ENCODE data around the gene UNK.

DNA sequence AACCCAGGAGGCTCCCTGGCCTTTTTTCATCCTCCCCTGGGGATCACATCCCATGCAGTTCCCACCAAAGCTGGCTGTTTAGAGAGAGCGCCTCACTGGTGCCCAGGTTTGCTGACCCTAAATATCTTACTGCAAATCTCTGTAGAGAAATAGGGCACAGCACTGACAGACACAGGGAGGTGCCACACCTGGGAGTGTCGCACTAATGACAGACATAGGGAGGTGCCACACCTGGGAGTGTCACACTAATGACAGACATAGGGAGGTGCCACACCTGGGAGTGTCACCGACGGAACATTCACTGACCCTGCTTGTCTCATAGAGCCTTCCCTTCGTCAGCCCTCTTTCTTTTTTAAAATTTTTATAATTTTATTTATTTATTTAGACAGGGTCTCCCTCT, 25.6 kb downstream of the UNK start:
- TF ChIP-seq, protein P1, sequence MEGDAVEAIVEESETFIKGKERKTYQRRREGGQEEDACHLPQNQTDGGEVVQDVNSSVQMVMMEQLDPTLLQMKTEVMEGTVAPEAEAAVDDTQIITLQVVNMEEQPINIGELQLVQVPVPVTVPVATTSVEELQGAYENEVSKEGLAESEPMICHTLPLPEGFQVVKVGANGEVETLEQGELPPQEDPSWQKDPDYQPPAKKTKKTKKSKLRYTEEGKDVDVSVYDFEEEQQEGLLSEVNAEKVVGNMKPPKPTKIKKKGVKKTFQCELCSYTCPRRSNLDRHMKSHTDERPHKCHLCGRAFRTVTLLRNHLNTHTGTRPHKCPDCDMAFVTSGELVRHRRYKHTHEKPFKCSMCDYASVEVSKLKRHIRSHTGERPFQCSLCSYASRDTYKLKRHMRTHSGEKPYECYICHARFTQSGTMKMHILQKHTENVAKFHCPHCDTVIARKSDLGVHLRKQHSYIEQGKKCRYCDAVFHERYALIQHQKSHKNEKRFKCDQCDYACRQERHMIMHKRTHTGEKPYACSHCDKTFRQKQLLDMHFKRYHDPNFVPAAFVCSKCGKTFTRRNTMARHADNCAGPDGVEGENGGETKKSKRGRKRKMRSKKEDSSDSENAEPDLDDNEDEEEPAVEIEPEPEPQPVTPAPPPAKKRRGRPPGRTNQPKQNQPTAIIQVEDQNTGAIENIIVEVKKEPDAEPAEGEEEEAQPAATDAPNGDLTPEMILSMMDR (IDR thresholded peaks at IDR 0.05), result no peak
- TF ChIP-seq POLR2A (IDR thresholded peaks at IDR 0.05), result no peak
